T-helper 1 cell treated with Interleukin-12 subunit alpha and Interleukin-12 subunit beta and Interleukin-4 antibody, amounts not matched to agents 30 ng/mL and 1 ng/mL, for 36 hours (primary cell): Measurements from ENCODE around the gene ST3GAL3. TPM values are rescaled to one million over a fixed set of nuclear protein-coding genes. Genes with fewer than 3 reads are reported as not detected.

Source experiments
- intact Hi-C: fragments of 100-400 bp; cut with micrococcal nuclease; formaldehyde crosslinking; loops from one replicate; pipeline ENCODE4 v1.15.1; 2024
- total RNA-seq: library from RNA; stranded (reverse); gene quantifications from 2 replicates; pipeline ENCODE4 v1.2.3, GENCODE V29; 2022

ST3GAL3 gene
- total RNA-seq, 1 donor from 2014 or later, result 22.4 TPM

DNA sequence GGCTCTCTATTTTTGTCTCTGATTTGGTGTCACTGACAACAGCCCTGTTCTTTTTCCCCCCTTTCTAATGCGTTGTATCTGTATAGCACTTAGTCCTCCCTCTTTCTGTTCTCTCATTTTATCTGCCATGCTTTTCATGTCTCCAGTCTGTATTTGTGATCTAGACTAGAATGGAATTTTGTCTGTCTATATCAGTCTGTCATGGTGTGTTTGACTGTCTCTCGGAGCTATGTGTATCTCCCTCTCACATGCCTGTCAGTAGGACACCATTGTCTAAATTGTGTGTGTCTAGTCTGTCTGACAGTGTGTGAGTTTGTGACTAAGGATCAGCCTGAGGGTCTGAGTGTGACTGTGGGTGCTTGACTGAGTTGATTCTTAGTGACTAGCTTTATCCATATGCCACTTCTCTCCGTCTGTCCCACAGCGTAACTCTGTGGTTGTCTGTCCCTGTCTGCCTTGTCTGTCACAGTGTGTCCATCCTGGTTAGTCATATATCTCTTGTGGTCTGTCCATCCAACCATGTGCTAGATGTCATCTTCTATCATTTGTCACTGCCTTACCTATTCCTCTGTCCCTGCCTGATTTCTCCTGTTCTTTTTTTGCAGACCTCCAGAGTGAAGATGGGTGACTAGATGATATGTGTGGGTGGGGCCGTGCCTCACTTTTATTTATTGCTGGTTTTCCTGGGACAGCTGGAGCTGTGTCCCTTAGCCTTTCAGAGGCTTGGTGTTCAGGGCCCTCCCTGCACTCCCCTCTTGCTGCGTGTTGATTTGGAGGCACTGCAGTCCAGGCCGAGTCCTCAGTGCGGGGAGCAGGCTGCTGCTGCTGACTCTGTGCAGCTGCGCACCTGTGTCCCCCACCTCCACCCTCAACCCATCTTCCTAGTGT, 270.3 kb downstream of the ST3GAL3 start:
- intact Hi-C loops, result loop anchor here (10.0 kb wide), 2 partner anchors 237 to 1607 kb away; partner anchors contain the start of genes DMAP1 and NASP

DNA sequence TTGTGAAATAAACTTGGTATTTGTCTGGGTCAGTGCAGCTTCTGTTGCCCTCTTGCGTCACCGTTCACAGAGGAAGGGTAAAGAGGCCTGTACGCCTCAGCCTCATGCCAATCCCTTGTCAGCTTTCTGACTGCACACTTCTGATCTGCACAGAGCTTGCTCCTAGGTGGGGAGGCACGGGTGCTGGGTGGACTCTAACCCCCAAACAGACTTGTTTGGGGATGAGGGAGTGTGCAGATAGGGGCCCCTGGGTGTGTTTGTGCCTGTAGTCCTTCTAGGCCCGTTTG, 270.9 kb downstream of the ST3GAL3 start:
- intact Hi-C loops, result loop anchor here (10.0 kb wide), 2 partner anchors 237 to 1607 kb away; partner anchors contain the start of genes DMAP1 and NASP

DNA sequence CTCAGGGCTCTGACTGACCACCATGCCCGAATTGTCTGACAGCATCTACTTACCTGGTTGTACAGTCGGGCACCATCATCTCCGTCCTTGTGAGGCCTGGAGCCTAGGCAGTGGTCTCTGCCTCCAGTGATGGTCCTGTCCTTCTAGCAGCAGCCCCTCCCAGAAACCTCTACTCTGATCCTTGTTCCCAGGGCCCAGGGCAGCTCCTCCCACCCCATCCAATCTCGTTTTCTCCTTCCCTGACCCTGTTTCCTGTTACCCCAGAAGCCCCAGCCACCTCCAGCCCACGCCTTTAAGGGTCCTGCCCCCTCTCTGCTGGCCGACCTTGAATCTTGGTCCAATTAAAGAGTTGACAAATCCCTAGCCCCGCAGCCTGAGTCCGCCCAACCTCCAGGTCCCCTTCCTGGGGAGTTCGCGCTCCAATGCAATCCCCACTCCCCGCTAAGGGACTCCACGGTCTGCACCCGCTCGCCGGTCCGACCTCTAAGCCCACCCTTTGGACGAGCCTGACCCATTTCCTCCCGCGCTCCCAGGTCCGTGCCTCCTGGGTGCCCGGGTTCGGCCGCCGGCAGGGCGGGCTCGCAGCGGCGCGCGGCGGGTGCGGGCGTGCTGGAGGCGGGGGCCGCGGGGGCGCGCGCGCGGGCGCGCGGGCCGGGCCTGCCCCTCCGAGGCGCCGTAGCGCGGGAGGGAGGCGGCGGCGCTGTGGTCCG, 271.4 kb downstream of the ST3GAL3 start, which contains the start of gene B4GALT2:
TSS of gene B4GALT2 (plus strand) at position 660 of the 710 bp plus-strand sequence. CDS start 1,951 bp downstream, outside the sequence.
- intact Hi-C loops, result loop anchor here (10.0 kb wide), 2 partner anchors 236 to 1606 kb away; partner anchors contain the start of genes DMAP1 and NASP

DNA sequence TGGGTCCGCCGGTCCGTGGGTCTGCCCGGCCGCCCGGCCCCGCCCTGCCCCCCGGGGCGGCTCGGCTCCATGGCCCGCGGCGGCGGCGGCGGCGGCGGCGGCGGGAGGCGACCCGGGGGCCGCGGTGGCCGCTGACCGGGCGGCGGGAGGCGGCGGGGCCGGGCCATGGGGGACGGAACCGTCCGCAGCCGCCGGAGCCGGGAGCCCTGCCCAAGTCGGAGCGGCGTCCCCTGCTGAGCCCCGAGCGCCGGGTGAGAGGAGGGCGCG, 271.9 kb downstream of the ST3GAL3 start:
- intact Hi-C loops, result loop anchor here (10.0 kb wide), 2 partner anchors 236 to 1606 kb away; partner anchors contain the start of genes DMAP1 and NASP

DNA sequence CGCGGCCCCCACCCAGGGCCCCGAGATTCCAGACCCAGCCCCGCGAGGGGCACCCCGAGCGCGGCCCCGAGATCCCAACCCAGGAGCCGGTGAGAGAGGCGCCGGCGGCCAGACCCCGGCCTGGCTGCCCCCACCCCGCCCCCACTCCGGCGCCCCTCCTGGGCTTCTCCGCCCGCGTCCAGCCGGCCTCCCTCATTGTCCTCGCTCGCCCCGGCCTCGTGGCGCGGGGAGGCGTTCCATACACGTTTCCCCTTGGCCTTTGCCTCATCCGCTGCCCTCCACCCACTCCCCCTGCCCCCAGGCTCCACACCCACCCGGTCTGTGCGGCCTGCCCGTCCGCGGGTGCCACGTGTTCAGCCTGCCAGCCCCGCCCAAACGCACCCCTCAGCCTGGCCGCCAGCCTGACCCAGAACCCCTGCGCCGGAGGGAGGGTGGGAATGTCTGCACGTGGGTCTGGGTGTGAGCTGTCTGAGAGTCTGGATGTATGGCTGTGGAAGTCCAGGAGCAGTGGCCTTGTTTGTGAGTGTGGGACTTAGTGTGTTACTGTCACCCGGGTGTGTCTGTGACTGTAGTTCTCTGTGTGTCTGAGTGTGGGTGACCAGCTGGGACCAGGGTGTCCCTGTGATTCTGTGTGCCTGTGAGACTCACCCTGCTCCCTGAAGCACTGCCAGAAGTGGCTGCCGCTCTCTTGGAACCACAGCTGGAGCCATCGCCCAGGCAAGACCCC, 272.4 kb downstream of the ST3GAL3 start:
- intact Hi-C loops, result loop anchor here (10.0 kb wide), 2 partner anchors 235 to 1605 kb away; partner anchors contain the start of genes DMAP1 and NASP

DNA sequence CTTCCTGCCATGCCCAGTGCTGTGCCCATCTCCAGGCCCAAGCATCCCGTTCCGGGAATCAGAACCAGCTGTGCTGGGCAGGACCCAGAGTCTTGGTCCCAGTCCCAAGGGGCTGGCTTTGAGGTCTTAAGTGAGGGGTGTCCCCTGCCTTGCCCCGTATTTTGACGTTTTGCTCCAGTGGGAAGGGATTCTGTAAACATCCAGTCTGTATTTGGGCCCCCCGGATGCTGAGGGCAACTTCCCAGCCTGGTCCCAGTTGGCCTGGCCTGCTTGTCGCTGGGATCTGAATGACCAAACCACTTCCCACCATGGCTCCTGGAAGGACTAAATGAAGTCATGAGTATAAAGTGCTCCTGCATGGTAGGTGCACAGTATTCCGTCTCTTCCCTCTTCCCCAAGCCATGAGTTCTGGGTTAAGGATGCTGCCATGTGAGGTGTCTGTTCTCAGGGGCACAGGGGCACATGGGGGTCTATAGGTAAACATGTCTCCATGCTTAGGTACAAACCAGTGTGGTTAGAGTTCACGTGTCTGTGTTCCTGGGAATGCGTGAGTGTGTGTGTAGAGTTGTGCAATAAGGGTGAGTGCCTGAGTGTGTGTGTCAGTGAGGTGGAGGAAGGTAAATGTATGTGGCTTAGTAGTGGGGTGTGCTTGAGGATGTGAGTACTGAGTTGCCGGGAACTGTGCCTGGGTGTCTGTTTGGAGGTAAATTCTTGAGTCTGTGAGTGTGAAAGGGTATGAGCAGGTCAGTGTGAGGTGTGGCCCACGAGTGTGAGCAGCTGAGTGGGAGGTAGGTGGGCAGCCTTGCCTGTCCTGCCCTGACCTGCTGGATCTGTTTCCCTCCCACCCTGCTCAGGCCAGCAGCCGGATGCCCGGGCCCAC, 273.2 kb downstream of the ST3GAL3 start:
- intact Hi-C loops, result no loop called here

Other genes starting within 250 kb of the ST3GAL3 start
- gene PTPRF, start 176.7 kb upstream of the ST3GAL3 start, total RNA-seq, result 0.68 and 0.81 TPM in 2 replicates
- 36.7 and 41.5 TPM in 2 replicates for gene KDM4A, start 57.4 kb upstream of the ST3GAL3 start, total RNA-seq
- 0.32 and 0.85 TPM in 2 replicates for gene ARTN, start 226.3 kb downstream of the ST3GAL3 start, total RNA-seq
- gene IPO13, start 239.4 kb downstream of the ST3GAL3 start, total RNA-seq, result 31.4 and 32.2 TPM in 2 replicates